GM12891 (cell line): ENCODE results near the gene ELOVL3.

Source experiments
- PAX5 ChIP-seq: IDR thresholded peaks from 2 replicates; pipeline ENCODE4 v1.6.1; 2011; ENCODE audit warnings: low read length, moderate library complexity, mild to moderate bottlenecking; ENCODE audit not compliant: insufficient read depth, severe bottlenecking
- POLR2A ChIP-seq: IDR thresholded peaks from 2 replicates; pipeline ENCODE4 v1.6.1; 2011; ENCODE audit warnings: low read depth, low read length, control low read depth
- POLR2AphosphoS5 ChIP-seq: IDR thresholded peaks from 2 replicates; pipeline ENCODE4 v1.6.1; 2011; ENCODE audit warnings: low read depth, low read length, control low read depth
- POU2F2 ChIP-seq: IDR thresholded peaks from 2 replicates; pipeline ENCODE4 v1.6.1; 2011; ENCODE audit warnings: low read depth, mild to moderate bottlenecking, control low read depth, low read length, moderate library complexity
- SPI1 ChIP-seq: IDR thresholded peaks from 2 replicates; pipeline ENCODE4 v1.6.1; 2011; ENCODE audit warnings: low read depth, low read length, control low read depth
- TAF1 ChIP-seq: IDR thresholded peaks from 2 replicates; pipeline ENCODE4 v1.6.1; 2011; ENCODE audit warnings: low read depth, low read length, control low read depth

- TF ChIP-seq POLR2A (no peak), TAF1 (no peak), POLR2AphosphoS5 (no peak), PAX5 (no peak), SPI1 (no peak), POU2F2 (no peak)
Measured at GRCh38 chr10:102230264-102230860, 4.3 kb downstream of the ELOVL3 start.
